ENCODE measurements around the gene DLD. TPM values are rescaled to one million over a fixed set of nuclear protein-coding genes. Genes with fewer than 3 reads are reported as not detected.
A peak's percentile ranks its signal among the peaks of the same experiment; 100 is the strongest.
"Not testable (repeated sequence)": the region's sequence is repeated elsewhere in the genome, so short reads cannot be mapped to it uniquely, and the experiment has no call there.

Gene DLD
- total RNA-seq, 1 donor from 2014 or later = 342 TPM

GRCh38 chr7:107877731-107878382 lies 13.1 kb upstream of the DLD start:
- Histone ChIP-seq H3K27me3 (ENCODE audit: low read depth) (no peaks in the 10 kb centered on the region), H3K27ac (replicated peaks) (no peak overlapping the region)
- intact Hi-C loops (cut with micrococcal nuclease) = loop anchor here (10.0 kb wide), 2 partner anchors 133 to 413 kb away; partner anchors contain the start of gene CBLL1

GRCh38 chr7:107878636-107879035 lies 12.3 kb upstream of the DLD start:
- peaks cover 11% of the 10 kb centered on the region for H3K4me1 ChIP-seq
- no peak for DNase-seq
- intact Hi-C loops (cut with micrococcal nuclease) = loop anchor here (10.0 kb wide), 2 partner anchors 134 to 414 kb away; partner anchors contain the start of gene CBLL1

More at GRCh38 chr7:107877731-107878382, 13.1 kb upstream of the DLD start:
- Histone ChIP-seq H3K4me3 (no peak overlapping the region), H3K9me3 (replicated peaks) (no peaks in the 10 kb centered on the region), H3K36me3 (no peaks in the 10 kb centered on the region), H3K4me1 (peaks cover 11% of the 10 kb centered on the region)
- no peak for DNase-seq
- no peak for TF ChIP-seq CTCF (IDR thresholded peaks at IDR 0.05; ENCODE audit: borderline replicate concordance)

GRCh38 chr7:107879400-107880035 lies 11.5 kb upstream of the DLD start:
- intact Hi-C loops (cut with micrococcal nuclease) = loop anchor here (10.0 kb wide), 2 partner anchors 135 to 415 kb away; partner anchors contain the start of gene CBLL1
- H3K4me1 ChIP-seq = peaks cover 9% of the 10 kb centered on the region
- no peak overlapping the region for H3K4me3 ChIP-seq
- no peaks in the 10 kb centered on the region for H3K27me3 ChIP-seq (ENCODE audit: low read depth)
- no peaks in the 10 kb centered on the region for H3K9me3 ChIP-seq (replicated peaks)
- no peaks in the 10 kb centered on the region for H3K36me3 ChIP-seq
- no peak overlapping the region for H3K27ac ChIP-seq (replicated peaks)
- TF ChIP-seq CTCF (IDR thresholded peaks at IDR 0.05; ENCODE audit: borderline replicate concordance) = peak; percentile 79
- no peak for DNase-seq

More at GRCh38 chr7:107878636-107879035, 12.3 kb upstream of the DLD start:
- Histone ChIP-seq H3K4me3 (no peak overlapping the region), H3K9me3 (replicated peaks) (no peaks in the 10 kb centered on the region), H3K27me3 (ENCODE audit: low read depth) (no peaks in the 10 kb centered on the region), H3K27ac (replicated peaks) (no peak overlapping the region), H3K36me3 (no peaks in the 10 kb centered on the region)
- no peak for TF ChIP-seq CTCF (IDR thresholded peaks at IDR 0.05; ENCODE audit: borderline replicate concordance)

- H3K4me1 ChIP-seq = no peaks in the 10 kb centered on the region
- peaks cover 8% of the 10 kb centered on the region for H3K27me3 ChIP-seq (ENCODE audit: low read depth)
- intact Hi-C loops (cut with micrococcal nuclease) = no loop called here
- TF ChIP-seq CTCF (IDR thresholded peaks at IDR 0.05; ENCODE audit: borderline replicate concordance) = no peak
- H3K4me3 ChIP-seq = no peak overlapping the region
- DNase-seq = no peak
- H3K27ac ChIP-seq (replicated peaks) = no peak overlapping the region
- H3K9me3 ChIP-seq (replicated peaks) = no peaks in the 10 kb centered on the region
- H3K36me3 ChIP-seq = no peaks in the 10 kb centered on the region
These were observed 8.2 kb upstream of the DLD start for GRCh38 chr7:107882766-107883165.

- Histone ChIP-seq H3K27ac (replicated peaks) (no peak overlapping the region), H3K36me3 (no peaks in the 10 kb centered on the region), H3K27me3 (ENCODE audit: low read depth) (peaks cover 8% of the 10 kb centered on the region), H3K4me3 (no peak overlapping the region), H3K4me1 (no peaks in the 10 kb centered on the region), H3K9me3 (replicated peaks) (no peaks in the 10 kb centered on the region)
- DNase-seq = no peak
- no peak for TF ChIP-seq CTCF (IDR thresholded peaks at IDR 0.05; ENCODE audit: borderline replicate concordance)
- intact Hi-C loops (cut with micrococcal nuclease) = no loop called here
These were observed 6.7 kb upstream of the DLD start for GRCh38 chr7:107884066-107884818.

GRCh38 chr7:107887827-107888226 lies 3.2 kb upstream of the DLD start:
- H3K4me1 ChIP-seq = peaks cover 26% of the 10 kb centered on the region
- DNase-seq; H3K27me3 ChIP-seq (ENCODE audit: low read depth); H3K9me3 ChIP-seq (replicated peaks); H3K27ac ChIP-seq (replicated peaks); H3K4me3 ChIP-seq; intact Hi-C loops (cut with micrococcal nuclease); H3K36me3 ChIP-seq: not testable (repeated sequence)
